Stimulated activated CD4-positive, alpha-beta T cell treated with anti-CD3 and anti-CD28 coated beads, TNF-alpha, amount 100 ng/mL, for 1 hour (primary cell): ENCODE data around the gene ALG12.
"Not testable (repeated sequence)": the region's sequence is repeated elsewhere in the genome, so short reads cannot be mapped to it uniquely, and the experiment has no call there.

Experiments used
- DNase-seq, 3 donors: peaks; one replicate each; pipeline ENCODE4 v3.0.0-alpha.2; 2020; ENCODE audit warnings: low read depth in 3 of 3, low spot score in 1 of 3

Gene ALG12

DNA sequence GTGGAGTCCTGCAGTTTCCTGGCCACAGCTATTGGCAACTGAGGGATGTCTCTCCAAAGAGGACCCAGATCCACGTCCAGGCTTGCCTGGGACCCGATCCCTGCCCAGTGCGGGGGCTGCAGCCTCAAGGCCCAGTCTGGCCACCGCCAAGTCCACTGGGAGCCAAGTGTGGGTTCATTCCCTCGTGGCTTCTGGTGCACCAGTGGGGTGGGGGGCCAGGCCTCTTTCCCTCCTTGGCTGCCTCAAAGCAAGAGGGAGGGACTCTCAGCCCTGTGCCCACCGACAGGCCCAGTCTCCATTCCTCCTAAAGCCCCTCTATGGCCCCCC, 29.0 kb upstream of the ALG12 start:
- DNase-seq, result no peak

DNA sequence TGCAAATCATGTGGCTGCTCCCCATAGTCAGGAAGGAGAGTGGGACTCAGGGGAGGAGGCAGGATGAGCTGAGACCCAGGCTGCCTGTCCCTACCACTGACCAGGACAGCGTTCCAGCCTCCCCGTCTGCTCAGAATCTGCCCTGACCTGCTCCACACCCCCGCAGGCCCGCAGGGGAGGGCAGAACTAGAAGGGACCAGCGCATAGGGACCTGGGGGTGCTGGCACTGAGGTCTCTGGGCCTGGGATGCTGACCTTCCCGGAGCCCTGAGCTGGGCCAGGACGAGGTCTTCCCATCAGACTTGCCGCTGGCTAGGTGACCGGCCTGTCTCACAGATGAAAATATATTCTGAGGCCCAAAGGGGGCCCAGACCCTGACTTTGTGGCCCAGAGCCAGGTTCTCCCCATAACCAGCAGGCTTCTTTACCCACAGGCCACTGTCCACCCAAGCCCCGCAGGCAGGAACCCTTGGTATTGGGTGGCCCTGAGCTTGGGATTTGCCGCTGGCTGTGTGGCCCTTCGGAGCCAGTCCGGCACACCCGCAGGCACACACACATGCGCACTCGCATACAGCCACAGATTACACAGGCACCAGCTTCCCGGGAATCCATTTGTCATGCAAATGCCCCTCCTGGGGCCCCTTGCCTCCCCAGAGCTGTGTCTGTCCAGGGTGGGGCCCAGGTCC, 28.5 kb upstream of the ALG12 start:
- DNase-seq, result no peak

DNA sequence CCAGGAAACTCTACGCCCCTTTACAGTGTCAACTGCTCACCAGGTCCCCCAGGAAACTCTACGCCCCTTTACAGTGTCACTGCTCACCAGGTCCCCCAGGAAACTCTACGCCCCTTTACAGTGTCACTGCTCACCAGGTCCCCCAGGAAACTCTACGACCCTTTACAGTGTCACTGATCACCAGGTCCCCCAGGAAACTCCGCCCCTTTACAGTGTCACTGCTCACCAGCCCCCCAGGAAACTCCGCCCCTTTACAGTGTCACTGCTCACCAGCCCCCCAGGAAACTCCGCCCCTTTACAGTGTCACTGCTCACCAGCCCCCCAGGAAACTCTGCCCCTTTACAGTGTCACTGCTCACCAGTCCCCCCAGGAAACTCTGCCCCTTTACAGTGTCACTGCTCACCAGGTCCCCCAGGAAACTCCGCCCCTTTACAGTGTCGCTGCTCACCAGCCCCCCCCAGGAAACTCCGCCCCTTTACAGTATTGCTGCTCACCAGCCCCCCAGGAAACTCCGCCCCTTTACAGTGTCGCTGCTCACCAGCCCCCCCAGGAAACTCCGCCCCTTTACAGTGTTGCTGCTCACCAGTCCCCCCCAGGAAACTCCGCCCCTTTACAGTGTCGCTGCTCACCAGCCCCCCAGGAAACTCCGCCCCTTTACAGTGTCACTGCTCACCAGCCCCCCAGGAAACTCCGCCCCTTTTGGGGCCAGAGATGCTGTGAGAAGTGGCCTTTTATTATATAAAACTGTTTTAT, 27.0 kb upstream of the ALG12 start:
- DNase-seq, result not testable (repeated sequence)

DNA sequence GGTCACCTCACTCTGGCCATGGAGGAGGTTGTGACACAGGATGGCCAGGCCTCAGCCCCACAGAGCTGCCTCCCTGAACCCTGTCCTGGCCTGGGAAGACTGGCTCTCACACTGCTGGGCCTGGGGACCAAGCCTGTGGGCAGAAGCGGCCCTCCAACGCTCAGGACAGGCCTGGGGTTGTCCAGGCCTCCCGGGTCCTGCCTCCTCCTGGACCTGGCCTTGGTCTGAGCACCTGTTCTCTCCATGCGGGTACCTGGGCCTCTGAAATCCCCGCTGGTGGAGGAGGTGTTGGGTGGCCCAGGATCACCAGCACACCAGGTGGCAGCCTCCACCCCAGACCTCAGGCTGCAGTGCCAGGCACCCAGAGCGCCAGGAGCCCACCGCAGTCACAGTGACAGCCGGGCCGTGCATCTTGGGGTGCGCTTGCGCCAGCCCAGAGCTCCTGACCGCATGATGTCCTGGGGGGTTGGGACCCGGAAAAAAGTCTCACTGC, 26.2 kb upstream of the ALG12 start:
- no peak for DNase-seq

DNA sequence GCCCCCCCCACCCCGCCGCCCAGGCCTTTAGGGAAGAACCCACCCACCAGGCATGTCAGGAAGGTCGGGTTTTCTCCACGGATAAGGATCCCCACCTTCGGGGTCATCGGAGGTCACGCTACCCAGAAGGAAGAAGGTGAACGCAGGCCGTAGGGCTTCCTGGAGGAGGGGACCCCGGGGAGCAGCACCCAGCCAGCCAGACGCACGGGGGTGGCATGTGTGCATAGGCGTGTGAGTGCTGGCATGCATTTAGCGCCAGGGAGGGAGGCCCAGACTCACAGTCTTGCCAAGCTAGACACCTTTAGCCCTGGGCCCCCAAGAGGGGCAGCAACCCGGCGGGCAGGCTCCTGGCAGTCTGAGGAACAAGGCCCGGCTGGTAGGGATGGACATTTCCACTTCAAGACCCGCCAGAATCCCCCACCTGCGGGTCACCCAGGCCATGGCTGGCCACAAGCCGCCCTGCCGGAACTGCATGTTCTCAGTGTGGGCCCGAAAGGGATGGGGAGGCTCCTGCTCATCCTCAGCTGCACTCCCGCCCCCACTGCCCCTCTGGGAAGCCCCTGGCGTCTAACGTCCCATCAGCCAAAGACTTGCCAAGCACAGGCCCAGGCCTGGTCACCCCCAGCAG, 25.6 kb upstream of the ALG12 start:
- DNase-seq, result no peak

DNA sequence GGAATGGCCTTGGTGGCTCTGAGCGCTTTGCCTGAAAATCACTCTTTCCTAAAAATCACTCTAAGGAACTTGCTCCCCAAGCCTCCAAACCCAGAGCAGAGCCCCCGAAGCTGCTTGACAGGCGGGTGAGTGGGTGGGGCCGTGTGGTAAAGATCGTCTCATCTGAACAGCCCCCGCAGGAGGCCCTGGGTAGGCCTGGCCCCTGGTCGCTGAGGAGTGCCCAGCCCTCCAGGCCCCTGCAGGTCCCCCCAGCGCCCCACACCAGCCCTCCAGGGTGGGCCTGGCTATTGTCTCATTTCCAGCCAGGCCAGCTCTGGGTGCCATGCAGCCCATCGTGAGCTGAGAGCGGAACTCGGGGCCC, 25.1 kb upstream of the ALG12 start:
- no peak for DNase-seq

DNA sequence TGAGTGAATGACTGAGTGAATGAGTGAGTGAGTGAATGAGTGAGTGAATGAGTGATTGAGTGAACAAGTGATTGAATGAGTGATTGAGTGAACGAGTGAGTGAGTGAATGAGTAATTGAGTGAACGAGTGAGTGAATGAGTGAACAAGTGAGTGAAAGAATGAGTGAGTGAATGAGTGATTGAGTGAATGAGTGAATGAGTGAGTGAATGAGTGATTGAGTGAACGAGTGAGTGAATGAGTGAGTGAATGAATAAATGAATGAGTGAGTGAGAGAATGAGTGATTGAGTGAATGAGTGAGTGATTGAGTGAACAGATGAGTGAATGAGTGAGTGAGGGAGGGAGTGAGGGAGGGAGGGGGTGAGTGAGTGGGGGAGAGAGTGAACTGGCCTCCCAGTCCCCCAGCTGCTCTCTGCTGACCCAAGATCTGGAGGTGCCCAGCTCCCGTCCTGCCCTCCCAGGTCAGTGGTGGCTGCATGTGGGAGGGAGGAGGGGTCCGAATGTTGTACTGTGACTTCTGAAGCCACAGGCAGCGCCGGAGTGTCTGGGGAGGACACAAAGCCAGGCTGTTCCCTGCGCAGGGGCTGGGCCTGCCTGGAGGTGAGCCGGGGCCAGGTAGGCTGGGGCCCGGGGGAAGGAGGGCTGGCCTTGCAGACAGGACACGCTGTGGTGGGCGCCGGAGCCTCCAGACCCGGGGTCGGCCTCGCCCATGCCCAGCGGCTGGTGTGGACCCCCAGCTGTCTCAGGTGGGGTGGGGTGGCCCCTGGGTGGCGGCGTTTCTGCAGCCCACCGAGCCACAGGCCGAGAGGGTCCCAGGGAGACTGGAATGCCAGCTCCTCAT, 24.5 kb upstream of the ALG12 start:
- no peak for DNase-seq

DNA sequence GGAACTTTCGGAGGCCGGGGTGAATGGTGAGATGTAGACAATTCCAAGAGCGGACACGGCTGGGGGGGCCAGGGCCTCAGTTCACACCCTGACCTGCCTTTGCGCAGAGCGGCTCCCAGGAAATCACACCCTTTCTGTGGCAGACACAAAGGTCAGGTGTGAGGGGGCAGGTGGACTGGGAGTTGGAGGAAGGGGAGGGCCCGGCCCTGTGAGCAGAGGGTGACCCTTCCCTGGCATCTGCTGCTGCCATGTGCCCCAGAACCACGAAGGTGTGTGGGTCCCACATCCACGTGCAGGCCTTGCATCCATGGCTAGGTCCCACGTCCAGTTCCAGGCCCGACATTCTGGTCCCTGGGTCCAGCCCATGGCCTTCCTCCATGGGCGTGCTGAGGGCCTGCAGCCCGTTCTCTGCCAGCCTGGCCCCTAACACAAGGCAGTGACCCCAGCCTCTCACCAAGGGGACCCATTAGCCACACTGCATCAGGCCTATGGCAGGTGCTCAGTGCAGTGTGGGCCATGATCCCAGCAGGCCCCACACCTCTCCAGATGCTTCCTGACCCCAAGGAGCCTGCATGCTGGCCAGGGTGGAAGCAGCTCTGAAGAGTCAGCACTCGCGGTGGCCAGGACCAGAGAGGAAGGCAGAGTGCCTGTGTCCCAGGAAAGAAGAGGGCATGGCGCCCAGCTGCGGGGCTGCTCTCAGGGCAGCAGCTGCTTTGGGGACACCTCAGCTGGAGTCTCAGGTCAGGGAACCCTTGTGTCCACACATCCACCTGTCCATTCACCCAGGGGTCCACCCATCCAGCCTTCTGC, 23.5 kb upstream of the ALG12 start:
- DNase-seq, result no peak

DNA sequence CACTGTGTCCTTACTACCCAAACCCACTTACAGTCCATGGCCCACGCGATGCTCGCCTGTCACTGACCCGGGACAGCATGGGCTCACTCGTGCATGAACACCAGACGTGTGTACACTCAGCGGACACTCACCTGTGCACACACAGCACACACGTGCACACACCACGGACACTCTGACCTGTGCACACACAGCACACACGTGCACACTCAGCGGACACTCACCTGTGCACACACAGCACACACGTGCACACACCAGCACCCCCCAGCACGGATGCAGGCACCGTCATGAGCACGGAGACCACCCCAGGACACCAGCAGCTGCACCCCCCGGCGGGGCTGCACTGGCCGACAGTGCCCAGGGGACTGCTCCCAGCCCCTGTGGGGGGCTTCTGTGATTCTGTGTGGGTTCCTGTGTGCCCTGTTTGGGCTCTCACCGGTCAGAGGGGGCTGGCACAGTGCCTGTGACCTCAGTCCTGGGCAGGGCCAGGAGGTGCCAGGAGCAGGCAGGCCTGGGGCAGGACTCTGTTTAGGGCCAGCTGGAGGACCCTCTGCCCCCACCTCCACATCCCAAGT, 20.4 kb upstream of the ALG12 start:
- DNase-seq, result no peak

DNA sequence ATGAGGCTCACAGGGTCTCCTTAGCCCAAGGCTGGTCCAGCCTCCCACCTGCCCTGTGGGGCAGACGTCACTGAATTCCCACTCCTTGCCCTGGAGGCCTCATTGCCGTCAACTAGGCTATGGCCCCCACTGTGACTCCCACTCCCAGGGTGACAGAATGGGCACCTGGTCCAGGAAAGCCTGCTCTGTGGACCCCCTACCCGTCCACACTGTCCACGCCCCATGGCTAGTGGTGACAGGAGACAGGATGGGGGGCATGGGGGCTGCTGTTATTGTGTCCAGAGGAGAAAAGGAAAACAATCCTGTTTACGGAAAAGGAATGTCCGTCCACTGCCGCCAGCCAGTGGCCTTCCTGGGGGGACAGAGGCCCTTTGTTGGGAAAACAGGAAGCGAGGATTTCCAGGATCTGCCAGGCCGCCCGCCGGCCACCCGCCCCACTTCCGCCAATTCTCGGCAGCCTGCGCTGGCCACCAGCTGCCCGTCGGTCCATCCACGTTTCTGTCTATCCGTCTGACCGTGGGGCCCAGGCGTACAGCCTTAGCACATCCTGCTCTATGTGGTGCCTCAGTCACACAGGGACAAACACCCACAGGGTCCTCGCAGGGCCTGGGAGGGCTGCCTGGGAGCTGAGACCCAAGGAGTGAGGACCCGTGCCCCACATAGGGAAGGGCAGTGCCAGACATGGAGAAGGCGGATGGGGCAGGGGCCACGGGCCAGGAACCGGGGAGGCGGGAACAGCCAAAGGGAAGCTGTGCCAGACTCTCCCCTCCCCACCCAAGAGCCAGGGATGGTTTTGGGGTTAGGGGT, 19.7 kb upstream of the ALG12 start:
- no peak for DNase-seq

DNA sequence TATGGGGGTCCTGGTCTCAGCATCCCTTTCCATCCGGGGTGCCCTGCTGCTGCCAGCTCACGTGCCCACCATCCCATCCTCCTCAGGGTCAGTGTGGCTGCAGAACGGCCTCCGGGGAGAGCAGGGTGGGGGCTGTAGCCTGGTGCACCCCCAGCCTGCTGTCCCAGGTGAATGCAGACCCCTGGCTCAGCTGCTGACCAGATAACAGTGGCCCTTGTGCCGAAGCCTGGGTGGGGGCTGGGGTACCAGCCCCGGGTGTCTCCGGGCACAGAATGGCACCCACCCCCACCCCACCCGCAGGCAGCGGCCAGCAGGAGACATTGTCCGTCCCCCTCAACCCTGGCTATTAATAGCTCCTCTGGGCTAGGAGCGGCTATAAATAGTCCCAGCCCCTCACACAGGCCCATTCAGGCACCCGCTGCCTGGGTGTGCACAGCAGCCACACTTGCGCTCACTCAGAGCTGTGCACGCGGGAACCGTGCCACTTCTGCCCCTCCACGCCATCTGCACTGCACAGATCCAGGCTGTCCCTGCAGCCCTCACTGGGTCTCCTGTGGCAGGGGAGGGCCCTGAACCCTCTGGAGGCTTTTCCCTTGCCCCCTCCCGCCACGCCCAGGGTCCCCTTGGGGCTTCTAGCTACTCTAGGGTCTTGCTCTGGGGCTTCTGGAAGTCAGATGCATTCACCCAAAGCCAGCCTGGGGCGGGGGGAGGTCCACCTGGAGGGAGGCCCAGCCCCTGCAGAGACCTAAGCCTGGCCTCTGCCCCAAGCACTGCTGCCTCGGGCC, 18.9 kb upstream of the ALG12 start:
- DNase-seq, result no peak

DNA sequence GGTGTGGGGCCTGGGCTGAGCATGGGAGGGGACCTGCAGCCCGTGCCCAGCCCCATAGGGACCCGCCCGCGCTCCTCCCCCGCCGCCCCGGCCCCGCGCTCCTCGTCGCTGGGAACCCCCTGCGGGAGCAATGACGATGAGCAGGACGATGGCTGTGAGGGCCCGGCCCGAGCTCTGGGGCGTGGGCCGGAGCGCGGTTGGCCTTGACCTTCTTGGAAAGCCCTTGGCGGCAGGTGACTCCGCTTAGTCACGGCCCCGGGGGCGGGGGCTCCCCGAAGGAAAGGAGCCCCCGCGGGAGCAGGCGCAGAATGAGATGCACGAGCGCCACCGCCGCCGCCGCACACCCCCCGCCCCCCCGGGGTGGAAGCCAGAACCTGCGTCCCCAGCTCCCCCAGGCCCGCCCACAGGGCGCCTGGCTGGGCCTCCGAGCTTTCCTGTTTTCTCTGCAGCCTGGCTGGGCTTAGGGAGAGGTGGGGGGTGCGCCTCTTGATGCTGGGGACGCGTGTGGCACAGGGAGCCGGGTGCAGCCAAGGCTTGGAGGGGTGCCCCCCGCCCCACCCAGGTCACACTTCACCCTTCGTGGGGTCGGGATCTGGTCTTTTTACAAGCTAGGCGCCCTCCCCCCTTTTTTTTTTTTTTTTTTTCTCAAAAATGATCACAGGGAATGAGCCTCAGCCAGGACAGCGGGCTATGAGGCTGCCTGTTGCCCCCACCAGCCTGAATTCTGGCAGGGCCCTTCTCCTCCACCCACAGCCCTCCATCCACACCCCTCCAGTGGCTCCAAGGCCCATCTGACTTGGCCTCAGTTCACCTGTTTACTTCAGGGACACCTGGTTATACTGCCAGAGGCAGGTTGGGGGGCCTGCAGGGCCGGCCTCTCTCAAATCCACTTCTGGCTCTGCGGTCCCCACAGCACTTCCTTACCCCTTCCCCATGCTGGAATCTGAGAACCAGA, 18.1 kb upstream of the ALG12 start:
- peak; percentile 89 to 96 (median 90) for DNase-seq

DNA sequence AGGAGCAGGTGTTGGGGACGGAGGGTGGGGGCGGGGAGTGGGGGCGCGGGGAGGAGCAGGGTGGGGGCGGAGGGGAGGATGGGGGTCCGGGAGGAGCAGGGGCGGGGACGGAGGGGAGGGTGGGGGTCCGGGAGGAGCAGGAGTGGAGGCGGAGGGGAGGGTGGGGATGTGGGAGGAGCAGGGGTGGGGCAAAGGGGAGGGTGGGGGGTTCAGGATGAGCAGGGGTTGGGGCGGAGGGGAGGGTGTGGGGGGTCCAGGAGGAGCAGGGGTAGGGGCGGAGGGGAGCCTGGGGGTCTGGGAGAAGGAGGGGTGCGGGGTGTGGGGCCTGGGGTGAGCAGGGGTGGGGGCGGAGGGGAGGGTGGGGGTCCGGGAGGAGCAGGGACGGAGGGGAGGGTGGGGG, 17.3 kb upstream of the ALG12 start:
- no peak for DNase-seq

DNA sequence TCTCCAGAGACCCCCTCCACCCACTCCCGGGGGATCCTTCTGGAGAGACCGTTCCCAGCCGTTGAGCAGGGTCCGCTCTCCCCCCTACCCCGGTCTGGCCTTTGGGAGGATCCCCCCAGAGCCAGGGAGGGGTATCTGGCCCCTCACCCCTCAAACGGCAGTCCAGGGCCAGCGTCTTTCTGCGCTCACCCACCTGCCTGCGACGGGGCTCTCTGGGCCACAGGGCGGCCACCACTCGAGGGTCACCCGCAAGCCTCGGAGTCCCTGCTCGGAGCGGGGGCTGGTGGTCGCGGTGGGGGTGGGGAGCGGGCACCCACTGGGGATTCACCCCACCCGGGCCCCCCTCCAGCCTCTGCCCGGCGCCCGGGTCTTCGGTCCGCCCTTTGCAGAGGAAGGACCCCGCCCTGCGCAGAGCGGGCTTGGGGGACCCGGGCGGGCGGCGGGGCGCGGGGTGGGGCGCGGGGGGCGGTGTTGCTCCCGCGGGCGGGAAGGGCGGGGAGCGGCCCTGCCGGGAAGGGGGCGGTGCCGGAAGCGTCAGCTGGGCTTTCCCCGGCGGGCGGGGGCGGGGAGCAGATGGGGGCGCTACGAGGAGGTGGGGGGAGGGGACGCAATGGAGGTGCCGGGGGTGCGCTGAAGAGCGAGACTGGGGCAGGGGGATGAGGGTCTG, 16.8 kb upstream of the ALG12 start:
- peak; percentile 83 to 90 (median 90) for DNase-seq

DNA sequence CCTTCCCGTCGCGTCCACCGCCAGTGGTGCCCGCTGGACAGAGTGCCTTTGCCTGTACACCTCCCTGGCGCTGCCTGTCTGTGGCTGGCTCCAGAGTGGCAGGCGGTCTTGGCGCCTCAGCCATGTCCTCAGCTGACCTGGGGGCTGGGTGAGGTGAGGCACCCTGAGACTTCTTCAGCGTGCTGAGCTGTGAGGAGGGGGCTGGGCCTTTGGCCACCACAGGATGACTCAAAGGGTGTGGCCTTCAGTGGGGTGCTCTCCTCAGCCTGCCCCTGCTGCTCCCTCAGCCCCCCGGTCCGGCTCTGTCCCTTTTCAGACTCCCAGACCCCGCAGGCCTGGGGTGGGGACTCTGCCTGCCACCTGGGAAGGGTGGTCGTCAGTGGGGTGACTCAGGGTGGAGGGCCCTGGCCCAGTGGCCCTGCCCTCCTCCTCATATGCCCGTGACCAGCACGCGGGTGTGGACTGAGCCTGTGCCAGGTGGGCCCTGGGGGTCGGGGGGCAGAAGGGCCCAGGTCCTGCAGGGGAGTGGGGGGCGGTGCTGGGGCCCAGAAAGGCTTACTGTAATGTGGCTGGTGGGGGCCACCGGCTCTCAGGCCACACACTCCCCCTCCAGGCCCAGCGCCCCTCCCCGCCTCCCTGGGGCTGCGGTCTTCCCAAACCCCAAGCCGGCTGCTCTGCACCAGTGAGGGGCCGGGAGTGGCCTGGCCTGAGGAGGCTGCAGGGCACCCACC, 16.1 kb upstream of the ALG12 start:
- no peak for DNase-seq
